T-helper 2 cell treated with Interferon-gamma antibody and Interleukin-4, amounts not matched to agents 5 μg/mL and 100 μg/mL, for 36 hours (primary cell): ENCODE data around the gene GALNT2.

Experiments used
- DNase-seq: peaks from one replicate; pipeline ENCODE4 v3.0.0; 2021; ENCODE audit warnings: low spot score
- H3K27ac Mint-ChIP-seq: one replicate; pipeline ENCODE4 v1.8.0; 2021; ENCODE audit warnings: mild to moderate bottlenecking, mixed read lengths
- H3K27me3 Mint-ChIP-seq: one replicate; pipeline ENCODE4 v1.8.0; 2021; ENCODE audit warnings: low read depth, mixed read lengths
- H3K36me3 Mint-ChIP-seq: one replicate; pipeline ENCODE4 v1.8.0; 2021; ENCODE audit warnings: low read depth, mixed read lengths
- H3K4me1 Mint-ChIP-seq: one replicate; pipeline ENCODE4 v1.8.0; 2021; ENCODE audit warnings: low read depth, mixed read lengths
- H3K4me3 Mint-ChIP-seq: one replicate; pipeline ENCODE4 v1.8.0; 2022; ENCODE audit warnings: mild to moderate bottlenecking, moderate library complexity, mixed read lengths
- H3K9me3 Mint-ChIP-seq: one replicate; pipeline ENCODE4 v1.8.0; 2021; ENCODE audit warnings: mixed read lengths

Gene GALNT2

DNA sequence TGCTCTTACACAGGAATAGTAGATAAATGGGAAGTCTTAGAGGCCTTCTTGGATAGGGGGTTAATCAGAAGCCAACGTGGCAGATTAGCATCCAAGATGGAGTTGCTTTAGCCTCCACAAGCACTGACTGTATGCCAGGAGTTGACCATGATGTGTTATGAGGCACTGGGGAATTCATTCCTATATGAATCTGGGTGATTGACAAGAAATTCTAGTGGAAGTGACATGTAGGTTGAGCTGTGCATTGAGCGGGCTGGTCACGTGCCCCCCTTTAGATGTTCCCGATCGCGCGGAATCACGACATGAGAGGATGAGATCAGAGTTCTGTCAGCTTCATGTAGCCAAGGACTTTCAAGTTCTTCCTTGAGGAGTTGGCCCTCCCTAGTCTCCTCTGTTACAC is 31.7 kb downstream of the GALNT2 start:
- peaks cover 13% of the 10 kb centered on the region for H3K4me1 Mint-ChIP-seq
- no peak overlapping the region for H3K4me3 Mint-ChIP-seq
- H3K9me3 Mint-ChIP-seq: no peaks in the 10 kb centered on the region
- no peaks in the 10 kb centered on the region for H3K27me3 Mint-ChIP-seq
- no peak overlapping the region for H3K27ac Mint-ChIP-seq
- H3K36me3 Mint-ChIP-seq: peaks cover 4% of the 10 kb centered on the region
- no peak for DNase-seq

DNA sequence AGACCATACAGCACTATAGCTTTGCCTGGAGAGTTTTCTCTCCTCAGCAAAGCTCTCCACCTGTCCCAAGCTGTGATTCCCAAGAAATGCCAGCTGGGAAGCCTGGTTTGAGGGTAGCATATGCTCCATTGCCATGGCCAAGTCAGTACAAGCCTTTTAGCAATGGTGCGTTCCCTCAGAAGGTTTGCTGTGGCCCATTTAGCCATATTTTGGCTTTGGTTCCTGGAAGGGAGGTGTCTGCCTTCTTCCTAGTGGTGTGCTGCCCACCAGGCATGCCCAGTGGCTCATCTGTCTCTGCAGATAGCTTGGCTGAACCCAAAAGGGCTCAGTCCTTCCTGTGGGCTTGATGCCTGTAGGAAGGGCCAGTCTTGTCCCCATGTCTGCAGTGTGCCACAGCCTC is 32.4 kb downstream of the GALNT2 start:
- Mint-ChIP-seq H3K27ac (no peak overlapping the region), H3K4me3 (no peak overlapping the region), H3K27me3 (no peaks in the 10 kb centered on the region), H3K36me3 (peaks cover 4% of the 10 kb centered on the region), H3K9me3 (no peaks in the 10 kb centered on the region), H3K4me1 (peaks cover 21% of the 10 kb centered on the region)
- DNase-seq: no peak

DNA sequence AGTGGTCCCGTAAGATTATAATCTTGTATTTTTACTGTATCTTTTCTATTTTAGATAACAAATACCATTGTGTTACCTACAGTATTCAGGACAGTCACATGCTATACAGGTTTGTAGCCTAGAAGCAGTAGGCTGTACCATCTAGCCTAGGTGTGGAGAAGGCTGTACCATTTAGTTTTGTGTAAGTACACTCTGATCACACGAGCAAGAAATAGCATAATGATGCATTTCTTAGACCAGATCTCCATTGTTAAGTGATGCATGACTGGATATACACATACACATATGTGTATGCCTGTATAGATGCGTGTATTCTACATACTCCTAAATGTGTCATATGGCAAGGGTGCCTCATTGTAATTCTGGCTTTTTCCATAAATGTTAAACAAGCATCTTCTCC is 33.9 kb downstream of the GALNT2 start:
- no peak for DNase-seq
- H3K27me3 Mint-ChIP-seq: no peaks in the 10 kb centered on the region
- no peak overlapping the region for H3K4me3 Mint-ChIP-seq
- H3K9me3 Mint-ChIP-seq: no peaks in the 10 kb centered on the region
- no peak overlapping the region for H3K27ac Mint-ChIP-seq
- peaks cover 4% of the 10 kb centered on the region for H3K36me3 Mint-ChIP-seq
- H3K4me1 Mint-ChIP-seq: peaks cover 35% of the 10 kb centered on the region

DNA sequence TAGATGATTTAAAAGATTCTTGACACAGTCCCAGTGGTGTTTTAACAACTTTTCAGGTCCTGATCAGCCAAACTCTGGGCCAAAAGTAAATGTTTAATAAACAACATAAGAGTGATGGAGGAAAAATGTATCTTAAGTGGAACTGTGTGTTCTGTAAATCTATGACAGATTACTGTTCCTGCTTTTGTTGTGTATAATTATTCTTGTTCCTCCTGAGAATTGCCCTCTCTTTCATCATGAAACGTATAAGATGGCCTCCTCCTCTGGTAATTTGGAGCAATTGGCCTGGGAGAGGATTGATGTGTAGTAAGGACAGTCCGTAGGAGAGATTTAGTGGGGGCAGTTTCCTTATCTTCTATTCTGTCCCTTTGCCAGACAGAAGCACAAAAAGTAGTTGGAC is 34.5 kb downstream of the GALNT2 start:
- peaks cover 42% of the 10 kb centered on the region for H3K4me1 Mint-ChIP-seq
- H3K27ac Mint-ChIP-seq: no peak overlapping the region
- no peak for DNase-seq
- H3K4me3 Mint-ChIP-seq: no peak overlapping the region
- no peaks in the 10 kb centered on the region for H3K9me3 Mint-ChIP-seq
- H3K27me3 Mint-ChIP-seq: no peaks in the 10 kb centered on the region
- peaks cover 4% of the 10 kb centered on the region for H3K36me3 Mint-ChIP-seq

DNA sequence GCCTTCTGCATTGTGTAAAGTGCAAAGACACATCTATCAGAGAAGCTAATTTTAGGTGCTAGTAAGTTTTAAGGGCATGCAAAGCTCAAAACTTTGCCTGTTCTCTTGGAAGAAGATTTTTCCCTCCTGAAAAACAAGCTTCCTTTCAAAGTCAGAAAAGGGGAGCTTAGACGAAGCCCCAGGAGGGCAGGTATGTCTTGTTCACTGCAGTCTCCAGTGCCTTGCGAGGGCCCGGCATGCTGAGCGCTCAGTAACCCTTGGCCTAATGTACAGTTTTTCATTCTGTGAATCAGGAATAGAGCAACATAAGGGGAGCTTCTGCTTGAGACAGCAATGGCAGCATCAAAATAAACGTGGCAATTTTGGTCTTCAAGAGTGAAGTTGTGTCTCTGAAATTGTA is 35.0 kb downstream of the GALNT2 start:
- Mint-ChIP-seq H3K27me3 (no peaks in the 10 kb centered on the region), H3K36me3 (peaks cover 4% of the 10 kb centered on the region), H3K27ac (no peak overlapping the region), H3K4me3 (no peak overlapping the region), H3K9me3 (no peaks in the 10 kb centered on the region), H3K4me1 (peaks cover 47% of the 10 kb centered on the region)
- no peak for DNase-seq

DNA sequence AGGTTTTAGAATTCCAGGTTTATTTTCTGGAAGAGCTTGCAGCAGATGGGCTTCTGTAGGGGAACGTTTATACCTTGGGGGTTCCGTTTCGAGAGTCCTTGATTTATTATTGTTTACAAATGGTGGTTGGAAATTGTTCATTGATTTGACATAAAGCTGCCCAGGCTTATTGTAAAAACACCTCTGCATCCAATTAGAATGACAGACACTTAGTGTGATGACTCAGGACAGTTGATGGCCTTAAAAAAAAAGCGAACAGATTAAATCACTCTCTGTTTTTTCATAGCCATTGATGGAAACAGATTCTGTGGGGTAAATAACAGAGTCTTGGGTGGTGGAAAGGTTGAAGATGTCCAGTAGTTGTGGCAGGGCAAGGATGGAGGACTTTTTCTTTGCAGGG is 35.4 kb downstream of the GALNT2 start:
- DNase-seq: no peak
- Mint-ChIP-seq H3K27me3 (no peaks in the 10 kb centered on the region), H3K36me3 (peaks cover 2% of the 10 kb centered on the region), H3K4me1 (peaks cover 51% of the 10 kb centered on the region), H3K9me3 (no peaks in the 10 kb centered on the region), H3K4me3 (peak overlapping the region; percentile 21), H3K27ac (no peak overlapping the region)

DNA sequence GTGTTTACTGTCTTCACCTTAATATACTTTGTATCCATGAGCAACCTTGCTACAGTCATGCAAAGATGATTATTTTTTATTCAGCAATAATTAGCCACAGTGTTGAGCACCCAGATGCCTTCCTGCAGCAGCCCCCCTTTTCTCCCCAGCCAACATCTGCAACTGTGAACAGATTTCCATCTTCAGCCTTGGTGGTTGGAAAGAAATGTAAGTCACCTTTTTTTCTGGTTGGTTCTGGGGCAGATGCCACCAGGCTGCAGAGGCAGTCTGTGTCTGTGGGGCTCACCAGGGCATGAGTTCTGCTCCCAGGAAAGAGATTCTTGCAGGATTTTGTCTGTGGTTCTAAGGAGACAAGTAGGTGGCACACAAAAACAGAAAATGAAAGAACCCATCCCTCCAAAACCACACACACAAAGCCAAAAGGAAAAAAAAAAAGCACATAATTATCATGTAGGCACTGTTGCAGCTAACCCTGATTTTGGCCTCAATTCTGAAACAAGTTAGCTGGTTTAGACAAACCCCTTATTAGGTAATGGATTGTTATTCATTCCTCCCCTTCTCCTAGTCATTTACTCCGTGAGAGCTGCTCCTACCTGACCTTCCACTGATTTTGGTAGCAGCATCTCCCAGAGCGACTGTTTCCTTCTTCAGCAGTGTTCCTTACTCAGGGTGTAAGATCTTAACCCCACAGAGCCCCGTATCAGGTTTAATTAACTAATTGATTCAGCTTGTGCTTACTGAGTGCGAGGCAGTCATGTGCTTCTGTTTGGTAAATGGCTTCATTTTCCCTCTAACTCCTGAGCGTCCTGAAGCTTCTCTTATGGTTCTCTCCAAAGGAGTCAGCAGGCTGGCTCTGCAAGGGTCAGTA is 36.5 kb downstream of the GALNT2 start:
- no peaks in the 10 kb centered on the region for H3K9me3 Mint-ChIP-seq
- peaks cover 2% of the 10 kb centered on the region for H3K36me3 Mint-ChIP-seq
- peaks cover 62% of the 10 kb centered on the region for H3K4me1 Mint-ChIP-seq
- DNase-seq: peak; percentile 19
- peak overlapping the region; percentile 57 for H3K4me3 Mint-ChIP-seq
- no peaks in the 10 kb centered on the region for H3K27me3 Mint-ChIP-seq
- peak overlapping the region; percentile 70 for H3K27ac Mint-ChIP-seq

DNA sequence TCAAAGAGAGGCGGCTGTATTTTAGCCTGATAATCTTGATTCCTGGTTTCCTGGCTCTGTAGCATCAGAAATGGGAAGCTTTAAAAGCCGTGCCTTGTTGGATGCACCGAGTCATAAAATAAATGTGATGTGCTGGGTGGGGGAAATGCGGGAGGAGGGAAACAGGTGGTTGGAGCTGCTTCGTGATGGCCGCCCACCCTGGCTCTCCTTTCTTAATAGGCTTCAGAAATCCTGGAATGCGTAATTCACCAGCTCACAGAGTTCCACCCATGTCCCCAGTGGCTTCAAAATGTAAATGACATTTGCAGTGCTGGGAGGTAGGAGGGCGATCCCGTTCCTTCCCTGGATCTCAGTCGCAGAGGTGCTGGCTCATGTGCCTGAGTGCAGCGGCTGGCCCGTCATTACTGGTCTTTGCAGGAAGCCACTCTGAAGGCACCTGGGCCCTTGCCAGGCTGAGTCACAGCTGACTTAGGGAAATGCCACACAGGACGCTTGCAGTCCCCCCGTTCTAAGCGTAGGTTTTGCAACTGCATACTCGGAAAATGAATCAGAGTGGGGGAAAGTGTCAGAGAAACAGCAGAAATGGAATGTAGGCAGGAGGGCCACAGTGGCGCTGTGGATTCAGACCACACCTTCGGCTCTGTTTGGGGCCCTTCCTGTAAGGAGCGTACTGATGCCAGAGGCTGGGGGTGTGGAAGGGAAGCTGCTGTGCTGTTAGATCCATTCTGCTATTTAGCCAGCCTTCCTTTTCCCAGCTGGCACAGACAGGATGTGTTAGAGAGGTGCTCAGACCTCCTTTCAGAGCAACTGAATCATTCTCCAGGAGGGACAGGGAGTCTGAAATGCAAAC is 37.6 kb downstream of the GALNT2 start:
- peaks cover 2% of the 10 kb centered on the region for H3K36me3 Mint-ChIP-seq
- H3K9me3 Mint-ChIP-seq: no peaks in the 10 kb centered on the region
- no peaks in the 10 kb centered on the region for H3K27me3 Mint-ChIP-seq
- peaks cover 69% of the 10 kb centered on the region for H3K4me1 Mint-ChIP-seq
- DNase-seq: peak; percentile 86
- peak overlapping the region; percentile 57 for H3K4me3 Mint-ChIP-seq
- H3K27ac Mint-ChIP-seq: peak overlapping the region; percentile 71

DNA sequence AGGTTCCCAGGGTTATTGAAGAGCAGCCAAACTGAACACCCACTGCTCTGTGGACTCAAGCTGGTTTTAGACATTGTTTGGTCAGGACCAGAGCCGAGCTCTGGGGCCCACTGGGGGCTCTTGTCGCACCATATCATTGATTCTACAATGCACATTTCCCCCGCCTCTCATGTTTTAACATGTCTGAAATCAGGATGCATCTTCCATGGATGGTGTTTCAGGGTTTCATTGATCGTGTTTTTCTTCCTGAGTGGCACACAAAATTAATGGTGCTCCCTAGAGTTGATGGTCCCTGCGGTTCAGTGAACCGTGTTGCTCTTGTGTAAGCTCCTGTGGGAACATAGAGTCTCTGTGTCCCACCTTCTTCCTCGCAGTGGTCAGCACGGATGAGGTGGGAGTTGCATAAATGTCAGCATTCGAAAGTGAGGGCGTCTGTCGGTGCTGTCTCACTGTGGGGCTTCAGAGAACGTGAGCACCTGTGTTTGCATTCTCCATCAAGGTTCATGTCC is 38.3 kb downstream of the GALNT2 start:
- Mint-ChIP-seq H3K27ac (peak overlapping the region; percentile 21), H3K9me3 (no peaks in the 10 kb centered on the region), H3K27me3 (no peaks in the 10 kb centered on the region), H3K4me1 (peaks cover 75% of the 10 kb centered on the region), H3K36me3 (peaks cover 2% of the 10 kb centered on the region), H3K4me3 (peak overlapping the region; percentile 57)
- no peak for DNase-seq

DNA sequence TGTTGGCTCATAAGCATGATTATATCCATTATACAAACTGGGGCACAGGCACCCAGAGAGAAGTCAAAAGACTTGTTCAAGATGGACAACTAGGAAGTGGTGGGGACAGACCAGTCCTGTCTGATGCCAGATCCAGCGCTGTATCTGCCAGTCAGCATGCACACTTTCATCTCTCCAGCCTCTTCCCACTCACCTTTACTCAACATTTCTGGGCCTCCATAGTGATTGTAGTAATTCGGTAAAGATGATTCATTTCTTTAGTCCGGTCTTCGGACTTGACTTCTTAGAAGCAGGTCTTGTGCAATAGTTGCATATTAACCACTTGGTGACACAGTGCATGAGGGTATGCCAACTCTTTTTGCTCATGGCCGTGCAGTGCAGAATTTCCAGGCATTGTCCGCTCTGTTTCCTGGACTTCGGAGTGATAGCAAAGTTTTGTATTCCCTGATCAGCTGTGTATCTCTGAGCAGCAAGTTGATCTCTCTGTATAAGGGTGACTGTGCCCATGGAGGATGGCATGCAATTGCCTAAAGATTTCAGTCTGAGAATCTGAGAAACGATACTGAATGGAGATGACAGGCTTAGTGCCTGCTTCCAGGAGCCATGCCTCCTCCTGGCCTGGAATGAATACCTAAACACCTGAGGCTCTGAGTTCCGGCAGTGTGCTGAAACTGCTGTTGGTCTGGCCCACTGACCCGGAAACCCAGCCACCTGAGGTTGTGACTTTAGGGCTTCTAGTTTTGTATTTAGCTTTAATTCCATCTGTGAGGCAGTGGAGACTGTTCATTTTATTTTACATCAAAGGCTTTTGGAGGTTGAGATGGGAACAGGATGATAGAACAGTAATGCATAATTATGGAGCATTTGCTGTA is 39.0 kb downstream of the GALNT2 start:
- Mint-ChIP-seq H3K27ac (peak overlapping the region; percentile 21), H3K9me3 (no peaks in the 10 kb centered on the region), H3K36me3 (peaks cover 2% of the 10 kb centered on the region), H3K4me3 (peak overlapping the region; percentile 57), H3K27me3 (no peaks in the 10 kb centered on the region), H3K4me1 (peaks cover 81% of the 10 kb centered on the region)
- peak; percentile 34 for DNase-seq

DNA sequence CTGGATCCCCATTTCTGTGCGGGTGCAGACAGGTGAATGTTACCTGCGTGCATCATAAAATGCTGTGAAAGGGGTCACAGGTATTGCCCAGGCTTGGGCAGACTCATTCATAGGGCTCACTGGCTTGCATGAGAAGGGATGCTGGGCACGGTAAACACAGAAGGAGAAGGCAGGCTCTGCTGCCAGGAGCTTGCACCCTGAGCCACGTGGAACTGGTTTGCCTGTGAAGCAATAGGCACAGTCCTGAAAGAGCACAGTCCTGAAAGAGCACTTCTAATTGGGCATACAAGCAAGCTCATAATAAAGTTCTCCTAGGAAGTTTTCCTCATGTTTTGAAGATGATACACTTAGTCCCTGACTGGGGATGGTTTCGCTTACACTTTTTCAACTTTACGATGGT is 40.9 kb downstream of the GALNT2 start:
- DNase-seq: no peak

DNA sequence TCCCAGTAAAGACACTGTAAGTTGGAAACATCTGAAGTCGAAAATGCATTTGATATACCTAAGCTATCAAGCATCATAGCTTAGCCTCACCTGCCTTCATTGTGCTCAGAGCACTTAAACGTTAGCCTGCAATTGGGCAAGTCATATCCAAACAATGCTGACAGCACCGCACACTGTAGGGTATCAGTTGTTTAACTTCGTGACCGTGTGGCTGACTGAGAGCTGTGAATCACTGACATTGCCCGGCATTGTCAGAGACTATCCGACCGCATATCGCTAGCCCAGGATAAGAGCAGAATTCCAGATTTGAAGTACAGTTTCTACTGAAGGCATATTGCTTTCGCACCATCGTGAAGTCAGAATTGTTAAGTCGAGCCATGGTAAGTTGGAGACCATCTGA is 41.5 kb downstream of the GALNT2 start:
- peak overlapping the region; percentile 51 for H3K27ac Mint-ChIP-seq
- H3K4me1 Mint-ChIP-seq: peaks cover 78% of the 10 kb centered on the region
- H3K4me3 Mint-ChIP-seq: peak overlapping the region; percentile 14
- H3K9me3 Mint-ChIP-seq: no peaks in the 10 kb centered on the region
- H3K27me3 Mint-ChIP-seq: no peaks in the 10 kb centered on the region
- peak; percentile 33 for DNase-seq
- H3K36me3 Mint-ChIP-seq: peaks cover 4% of the 10 kb centered on the region

More for the DNA sequence above, 40.9 kb downstream of the GALNT2 start:
- H3K4me1 Mint-ChIP-seq: peaks cover 82% of the 10 kb centered on the region
- H3K4me3 Mint-ChIP-seq: no peak overlapping the region
- H3K36me3 Mint-ChIP-seq: peaks cover 2% of the 10 kb centered on the region
- no peaks in the 10 kb centered on the region for H3K9me3 Mint-ChIP-seq
- peak overlapping the region; percentile 34 for H3K27ac Mint-ChIP-seq
- H3K27me3 Mint-ChIP-seq: no peaks in the 10 kb centered on the region

DNA sequence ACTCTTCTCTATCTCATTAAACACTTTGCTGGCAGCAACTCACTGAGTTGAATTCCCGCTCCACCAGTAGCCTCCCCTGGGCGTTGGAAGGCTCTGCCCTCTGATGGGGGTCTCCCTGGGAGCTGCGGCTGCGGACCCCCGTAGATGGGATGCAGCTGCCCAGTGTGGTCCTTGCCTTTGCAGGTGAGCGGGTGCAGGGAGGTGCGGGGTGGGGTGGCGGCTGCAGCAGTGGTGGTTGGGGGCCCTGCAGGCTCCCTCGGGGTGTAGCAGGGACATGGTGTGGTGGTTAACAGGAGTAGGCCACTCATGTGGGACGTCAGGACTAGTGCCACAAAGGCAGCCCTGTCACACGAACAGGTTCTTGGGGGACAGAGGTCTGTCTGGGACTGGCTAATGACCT is 42.0 kb downstream of the GALNT2 start:
- Mint-ChIP-seq H3K27ac (peak overlapping the region; percentile 86), H3K27me3 (no peaks in the 10 kb centered on the region), H3K36me3 (peaks cover 4% of the 10 kb centered on the region), H3K4me1 (peaks cover 73% of the 10 kb centered on the region), H3K4me3 (peak overlapping the region; percentile 35), H3K9me3 (no peaks in the 10 kb centered on the region)
- no peak for DNase-seq
